ENCODE results near the gene E2F4. TPM values are rescaled to one million over a fixed set of nuclear protein-coding genes. Genes with fewer than 3 reads are reported as not detected.
A peak's percentile ranks its signal among the peaks of the same experiment; 100 is the strongest.

Gene E2F4
- total and polyA plus RNA-seq, 2 of the 8 experiments (the other 6 are each of a cell fraction or from before 2014, with no cell fraction given) = 79.9 to 157 TPM

DNA sequence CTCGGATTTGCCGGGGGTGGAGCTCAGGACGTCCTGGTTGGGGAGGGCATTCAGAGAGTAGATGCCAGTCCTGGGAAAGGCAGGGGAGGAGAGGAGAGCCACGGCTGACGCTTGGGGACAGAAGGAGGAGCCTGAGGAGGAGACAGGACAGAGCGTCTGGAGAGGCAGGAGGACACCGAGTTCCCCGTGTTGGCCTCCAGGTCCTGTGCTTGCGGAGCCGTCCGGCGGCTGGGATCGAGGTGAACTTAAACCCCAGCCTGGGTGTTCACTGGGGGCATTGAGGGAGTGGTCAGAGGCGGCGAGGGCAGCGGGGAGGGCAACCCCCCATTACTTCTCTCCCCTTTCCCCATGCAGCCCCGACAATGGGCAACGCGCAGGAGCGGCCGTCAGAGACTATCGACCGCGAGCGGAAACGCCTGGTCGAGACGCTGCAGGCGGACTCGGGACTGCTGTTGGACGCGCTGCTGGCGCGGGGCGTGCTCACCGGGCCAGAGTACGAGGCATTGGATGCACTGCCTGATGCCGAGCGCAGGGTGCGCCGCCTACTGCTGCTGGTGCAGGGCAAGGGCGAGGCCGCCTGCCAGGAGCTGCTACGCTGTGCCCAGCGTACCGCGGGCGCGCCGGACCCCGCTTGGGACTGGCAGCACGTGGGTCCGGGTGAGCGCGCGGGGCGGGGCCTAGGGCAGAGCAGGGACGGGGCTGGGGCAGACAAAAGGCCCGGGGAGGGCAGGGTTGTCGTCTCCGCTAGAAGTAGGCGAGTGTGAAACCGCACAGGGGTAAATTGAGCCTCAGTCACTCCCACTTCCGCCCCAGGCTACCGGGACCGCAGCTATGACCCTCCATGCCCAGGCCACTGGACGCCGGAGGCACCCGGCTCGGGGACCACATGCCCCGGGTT, 17.9 kb upstream of the E2F4 start (continued):
- no peak for TF ChIP-seq SAP30 (IDR thresholded peaks at IDR 0.05; ENCODE audit: insufficient read depth, insufficient replicate concordance, low read length)
- TF ChIP-seq RAD21 (IDR thresholded peaks at IDR 0.05 in 1 of 2, conservative IDR thresholded peaks at IDR 0.05 in 1 of 2; ENCODE audit: low read depth in 2 of 2, low read length in 2 of 2) = peak; percentile 7 to 23; a peak in 2 of 4 replicates
- TF ChIP-seq SUZ12 (IDR thresholded peaks at IDR 0.05; ENCODE audit: low read length) = peak; percentile 92
- no peak for TF ChIP-seq RBBP5 (IDR thresholded peaks at IDR 0.05; ENCODE audit: borderline replicate concordance, low read depth, low read length)
- TF ChIP-seq, protein P1, sequence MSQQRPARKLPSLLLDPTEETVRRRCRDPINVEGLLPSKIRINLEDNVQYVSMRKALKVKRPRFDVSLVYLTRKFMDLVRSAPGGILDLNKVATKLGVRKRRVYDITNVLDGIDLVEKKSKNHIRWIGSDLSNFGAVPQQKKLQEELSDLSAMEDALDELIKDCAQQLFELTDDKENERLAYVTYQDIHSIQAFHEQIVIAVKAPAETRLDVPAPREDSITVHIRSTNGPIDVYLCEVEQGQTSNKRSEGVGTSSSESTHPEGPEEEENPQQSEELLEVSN (IDR thresholded peaks at IDR 0.05) = peak; percentile 85
- TF ChIP-seq MAX (IDR thresholded peaks at IDR 0.05) = peak; percentile 89
- peak; percentile 36 for TF ChIP-seq RNF2 (IDR thresholded peaks at IDR 0.05; ENCODE audit: borderline replicate concordance, low read depth, low read length, missing control alignments, poor library complexity, severe bottlenecking)
- TF ChIP-seq YY1 (IDR thresholded peaks at IDR 0.05; ENCODE audit: low read depth, low read length) = no peak
- TF ChIP-seq EZH2 (IDR thresholded peaks at IDR 0.05; ENCODE audit: low read depth, low read length, severe bottlenecking) = peak; percentile 80
- TF ChIP-seq CBX8 (IDR thresholded peaks at IDR 0.05; ENCODE audit: borderline replicate concordance, low read depth, low read length) = no peak
- no peak for TF ChIP-seq MAFK (IDR thresholded peaks at IDR 0.05; ENCODE audit: low read depth, low read length)
- TF ChIP-seq JUN (IDR thresholded peaks at IDR 0.05; ENCODE audit: low read depth, low read length) = no peak
